Measurements from ENCODE around the gene LZTS3. TPM values are rescaled to one million over a fixed set of nuclear protein-coding genes. Genes with fewer than 3 reads are reported as not detected.

LZTS3 gene
- total and polyA plus RNA-seq, 2 of the 13 experiments (the other 11 are each of a cell fraction or from before 2014, with no cell fraction given) = 10.1 to 31.3 TPM

DNA sequence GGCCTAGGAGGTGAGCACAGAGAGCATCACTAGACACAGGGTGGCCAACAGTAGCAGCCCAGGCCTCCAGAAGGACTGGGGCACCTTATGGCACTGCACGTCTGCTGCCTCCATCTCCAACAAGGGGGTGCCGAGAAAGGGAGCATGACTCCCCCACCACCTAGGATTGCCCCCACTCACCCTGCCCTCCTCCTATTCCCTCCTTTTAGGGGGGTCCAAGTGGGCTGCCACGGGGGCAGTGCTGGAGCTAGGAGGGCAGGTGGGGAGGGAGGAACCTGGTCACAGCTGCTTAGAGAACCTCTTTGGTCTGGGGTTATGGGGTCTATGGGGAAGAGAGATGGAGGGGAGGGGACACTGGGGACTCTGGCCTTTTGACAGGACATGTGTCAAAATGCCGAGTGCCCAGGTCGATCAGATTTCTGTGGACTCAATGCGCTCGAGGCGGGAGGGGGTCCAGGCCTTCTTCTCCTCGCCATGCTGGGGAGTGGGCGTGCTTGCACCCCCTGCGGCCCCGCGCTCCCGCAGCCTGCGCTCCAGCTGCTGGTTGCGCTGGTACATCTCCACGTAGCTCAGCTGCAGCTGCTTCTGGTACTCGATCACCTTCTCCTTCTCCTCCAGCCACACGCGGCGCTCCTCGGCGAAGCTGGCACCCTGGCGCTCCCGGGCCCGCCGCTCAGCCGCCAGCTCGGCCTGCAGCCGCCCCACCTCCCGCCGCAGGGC is 9.1 kb downstream of the LZTS3 start:
- Histone ChIP-seq H3K27me3 (ENCODE audit: control insufficient read depth in 1 of 2, insufficient read depth in 2 of 2, low read length in 2 of 2) (no peaks in the 10 kb centered on the region; a peak in 1 of 5 replicates), H2AFZ (ENCODE audit: low read length) (no peak overlapping the region), H3K4me1 (ENCODE audit: insufficient read depth, low read length) (peaks cover 65% of the 10 kb centered on the region), H3K9ac (ENCODE audit: insufficient read depth, low read depth, low read length) (no peak overlapping the region), H3K36me3 (replicated peaks in 1 of 2; ENCODE audit: control insufficient read depth in 1 of 2, insufficient read depth in 2 of 2, low read length in 2 of 2) (no peaks in the 10 kb centered on the region), H3K4me3 (replicated peaks in 1 of 3; ENCODE audit: insufficient read depth in 1 of 3, low read depth in 2 of 3, low read length in 3 of 3) (no peak overlapping the region), H4K20me1 (ENCODE audit: insufficient read depth, low read length) (peaks cover 2% of the 10 kb centered on the region), H3K79me2 (ENCODE audit: insufficient read depth, low read length) (peaks cover 7% of the 10 kb centered on the region), H3K27ac (ENCODE audit: extremely low read length, insufficient read depth, low read length) (no peak overlapping the region), H3K4me2 (ENCODE audit: low read depth, low read length) (no peak overlapping the region), H3K9me3 (ENCODE audit: low read length) (no peaks in the 10 kb centered on the region)
- no peak for DNase-seq (ENCODE audit: low spot score)
- ChIA-PET CTCF (ENCODE audit: low intra/inter-chr PET ratio, low total read pairs) (no interaction called here), POLR2A (interaction anchor here (0.5 to 1.6 kb wide), 2 partner anchors 26 to 41 kb away, joined by 3 to 5 read pairs; no protein-coding TSS in a partner anchor)
- 97% methylated on average over 32 of the region's 32 CpGs for WGBS (ENCODE audit: low lambda C conversion rate)
- ATAC-seq = no peak
- TF ChIP-seq, protein P1, sequence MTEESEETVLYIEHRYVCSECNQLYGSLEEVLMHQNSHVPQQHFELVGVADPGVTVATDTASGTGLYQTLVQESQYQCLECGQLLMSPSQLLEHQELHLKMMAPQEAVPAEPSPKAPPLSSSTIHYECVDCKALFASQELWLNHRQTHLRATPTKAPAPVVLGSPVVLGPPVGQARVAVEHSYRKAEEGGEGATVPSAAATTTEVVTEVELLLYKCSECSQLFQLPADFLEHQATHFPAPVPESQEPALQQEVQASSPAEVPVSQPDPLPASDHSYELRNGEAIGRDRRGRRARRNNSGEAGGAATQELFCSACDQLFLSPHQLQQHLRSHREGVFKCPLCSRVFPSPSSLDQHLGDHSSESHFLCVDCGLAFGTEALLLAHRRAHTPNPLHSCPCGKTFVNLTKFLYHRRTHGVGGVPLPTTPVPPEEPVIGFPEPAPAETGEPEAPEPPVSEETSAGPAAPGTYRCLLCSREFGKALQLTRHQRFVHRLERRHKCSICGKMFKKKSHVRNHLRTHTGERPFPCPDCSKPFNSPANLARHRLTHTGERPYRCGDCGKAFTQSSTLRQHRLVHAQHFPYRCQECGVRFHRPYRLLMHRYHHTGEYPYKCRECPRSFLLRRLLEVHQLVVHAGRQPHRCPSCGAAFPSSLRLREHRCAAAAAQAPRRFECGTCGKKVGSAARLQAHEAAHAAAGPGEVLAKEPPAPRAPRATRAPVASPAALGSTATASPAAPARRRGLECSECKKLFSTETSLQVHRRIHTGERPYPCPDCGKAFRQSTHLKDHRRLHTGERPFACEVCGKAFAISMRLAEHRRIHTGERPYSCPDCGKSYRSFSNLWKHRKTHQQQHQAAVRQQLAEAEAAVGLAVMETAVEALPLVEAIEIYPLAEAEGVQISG (CRISPR knock-in tag; IDR thresholded peaks at IDR 0.05) = 0 out of 2 replicates have a peak, but pooled peaks have one; percentile 3
- TF ChIP-seq, protein P2, sequence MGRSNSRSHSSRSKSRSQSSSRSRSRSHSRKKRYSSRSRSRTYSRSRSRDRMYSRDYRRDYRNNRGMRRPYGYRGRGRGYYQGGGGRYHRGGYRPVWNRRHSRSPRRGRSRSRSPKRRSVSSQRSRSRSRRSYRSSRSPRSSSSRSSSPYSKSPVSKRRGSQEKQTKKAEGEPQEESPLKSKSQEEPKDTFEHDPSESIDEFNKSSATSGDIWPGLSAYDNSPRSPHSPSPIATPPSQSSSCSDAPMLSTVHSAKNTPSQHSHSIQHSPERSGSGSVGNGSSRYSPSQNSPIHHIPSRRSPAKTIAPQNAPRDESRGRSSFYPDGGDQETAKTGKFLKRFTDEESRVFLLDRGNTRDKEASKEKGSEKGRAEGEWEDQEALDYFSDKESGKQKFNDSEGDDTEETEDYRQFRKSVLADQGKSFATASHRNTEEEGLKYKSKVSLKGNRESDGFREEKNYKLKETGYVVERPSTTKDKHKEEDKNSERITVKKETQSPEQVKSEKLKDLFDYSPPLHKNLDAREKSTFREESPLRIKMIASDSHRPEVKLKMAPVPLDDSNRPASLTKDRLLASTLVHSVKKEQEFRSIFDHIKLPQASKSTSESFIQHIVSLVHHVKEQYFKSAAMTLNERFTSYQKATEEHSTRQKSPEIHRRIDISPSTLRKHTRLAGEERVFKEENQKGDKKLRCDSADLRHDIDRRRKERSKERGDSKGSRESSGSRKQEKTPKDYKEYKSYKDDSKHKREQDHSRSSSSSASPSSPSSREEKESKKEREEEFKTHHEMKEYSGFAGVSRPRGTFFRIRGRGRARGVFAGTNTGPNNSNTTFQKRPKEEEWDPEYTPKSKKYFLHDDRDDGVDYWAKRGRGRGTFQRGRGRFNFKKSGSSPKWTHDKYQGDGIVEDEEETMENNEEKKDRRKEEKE (IDR thresholded peaks at IDR 0.05) = no peak
- in situ Hi-C loops (cut with HindIII; ENCODE audit: extremely low pct_ligation_motif_present, low pct_unique_long_range_greater_than_20kb) (no loop called here), intact Hi-C loops (cut with micrococcal nuclease; ENCODE audit: unreplicated experiment) (loop anchor here (10.0 kb wide), 1 partner anchor 81 kb away; no protein-coding TSS in a partner anchor)
- no peak for FAIRE-seq
- BruUV-seq (replicated peaks) = no TSS peak
